DOHH2 (cell line): ENCODE data around the gene AP3D1.

Experiments
- H3F3A ChIP-seq: fragments of 200-600 bp; sonication (generic), shearing (Covaris generic); 2 replicates; pipeline ENCODE4 v1.6.0; 2016; ENCODE audit warnings: antibody characterized with exemption, mild to moderate bottlenecking; ENCODE audit not compliant: control insufficient read depth, insufficient read depth
- H3K27ac ChIP-seq: fragments of 200-600 bp; sonication (generic); 2 replicates; pipeline ENCODE4 v1.5.1; 2014; ENCODE audit warnings: low read depth, mild to moderate bottlenecking, low read length, moderate library complexity
- H3K27me3 ChIP-seq: fragments of 200-600 bp; sonication (generic); 2 replicates; pipeline ENCODE4 v1.6.1; 2014; ENCODE audit warnings: mild to moderate bottlenecking, low read length, mixed read lengths; ENCODE audit not compliant: control insufficient read depth
- H3K36me3 ChIP-seq: fragments of 200-600 bp; sonication (generic); 2 replicates; pipeline ENCODE4 v1.6.1; 2014; ENCODE audit warnings: mild to moderate bottlenecking, low read length, moderate library complexity, mixed read lengths; ENCODE audit not compliant: control insufficient read depth
- H3K4me1 ChIP-seq: fragments of 200-600 bp; sonication (generic); 2 replicates; pipeline ENCODE4 v1.6.1; 2014; ENCODE audit warnings: mild to moderate bottlenecking, low read length, mixed read lengths; ENCODE audit not compliant: control insufficient read depth
- H3K4me2 ChIP-seq: fragments of 200-600 bp; sonication (generic); 2 replicates; pipeline ENCODE4 v1.6.0; 2014; ENCODE audit warnings: mild to moderate bottlenecking, low read length, moderate library complexity
- H3K4me3 ChIP-seq: fragments of 200-600 bp; sonication (generic); 2 replicates; pipeline ENCODE4 v1.5.1; 2014; ENCODE audit warnings: mild to moderate bottlenecking, low read length, mixed read lengths
- H3K79me2 ChIP-seq: fragments of 200-600 bp; sonication (generic); 2 replicates; pipeline ENCODE4 v1.6.1; 2014; ENCODE audit warnings: mild to moderate bottlenecking, low read length, mixed read lengths; ENCODE audit not compliant: control insufficient read depth
- H3K9me2 ChIP-seq: fragments of 200-600 bp; sonication (generic); replicated peaks from 2 replicates; pipeline ENCODE4 v1.6.1; 2014; ENCODE audit warnings: mild to moderate bottlenecking, low read length, mixed read lengths; ENCODE audit not compliant: control insufficient read depth
- H3K9me3 ChIP-seq: fragments of 200-600 bp; sonication (generic); 2 replicates; pipeline ENCODE4 v1.6.1; 2014; ENCODE audit warnings: antibody characterized with exemption, low read length, mixed read lengths; ENCODE audit not compliant: control insufficient read depth, insufficient read depth
- H4K20me1 ChIP-seq: fragments of 200-600 bp; sonication (generic); 2 replicates; pipeline ENCODE4 v1.6.0; 2014; ENCODE audit warnings: low read depth, mild to moderate bottlenecking, antibody characterized with exemption, low read length, moderate library complexity; ENCODE audit not compliant: control insufficient read depth, insufficient read depth
- EZH2phosphoT487 ChIP-seq: fragments of 200-600 bp; sonication (generic); IDR thresholded peaks from 2 replicates; pipeline ENCODE4 v1.6.1; 2017; ENCODE audit warnings: borderline replicate concordance, mild to moderate bottlenecking, antibody characterized with exemption, low read length, moderate library complexity, mixed read lengths
- TF ChIP-seq, protein P1 (sequence below): fragments of 200-600 bp; sonication (generic); IDR thresholded peaks from one replicate; pipeline ENCODE4 v1.5.1; 2014; ENCODE audit warnings: antibody characterized with exemption, mild to moderate bottlenecking, low read depth, low read length; ENCODE audit not compliant: poor library complexity, severe bottlenecking

AP3D1 gene

DNA sequence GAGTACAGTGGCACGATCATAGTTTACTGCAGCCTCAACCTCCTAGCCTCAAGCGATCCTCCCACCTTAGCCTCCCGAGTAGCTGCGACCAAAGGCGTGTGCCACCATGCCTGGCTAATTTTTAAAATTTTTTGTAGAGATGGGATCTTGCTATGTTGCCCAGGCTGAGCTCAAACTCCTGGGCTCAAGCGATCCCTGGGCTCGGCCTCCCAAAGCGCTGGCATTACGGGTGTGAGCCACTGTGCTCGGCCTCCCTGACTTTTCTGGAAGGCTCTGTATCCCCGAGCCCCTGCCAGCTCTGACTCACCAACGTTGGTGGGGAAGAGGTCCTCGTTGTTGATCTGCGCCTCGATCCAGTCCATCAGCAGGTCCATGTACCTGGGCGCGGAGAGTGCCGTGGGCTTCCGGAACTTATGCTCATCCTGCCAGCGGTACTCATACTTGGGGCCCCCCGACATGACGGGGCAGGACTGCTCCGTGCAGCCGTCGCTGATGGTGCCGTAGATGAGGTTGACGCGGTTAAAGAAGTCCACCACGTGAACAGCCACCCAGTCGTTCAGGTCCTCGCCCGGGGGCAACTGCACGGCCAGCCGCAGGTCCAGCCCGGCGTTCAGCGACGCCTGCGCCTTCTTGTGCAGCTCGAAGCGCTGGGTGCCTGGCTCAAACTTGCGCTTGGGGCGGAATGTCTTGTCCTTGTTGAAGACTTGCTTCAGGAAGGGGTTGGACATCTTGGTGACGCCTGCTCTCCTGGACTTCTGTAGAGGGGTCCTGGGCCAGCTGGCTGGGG, 73.3 kb downstream of the AP3D1 start:
- Histone ChIP-seq H3K36me3 (peaks cover 98% of the 10 kb centered on the region), H3K4me2 (no peak overlapping the region)
- no peak for TF ChIP-seq EZH2phosphoT487
- TF ChIP-seq, protein P1, sequence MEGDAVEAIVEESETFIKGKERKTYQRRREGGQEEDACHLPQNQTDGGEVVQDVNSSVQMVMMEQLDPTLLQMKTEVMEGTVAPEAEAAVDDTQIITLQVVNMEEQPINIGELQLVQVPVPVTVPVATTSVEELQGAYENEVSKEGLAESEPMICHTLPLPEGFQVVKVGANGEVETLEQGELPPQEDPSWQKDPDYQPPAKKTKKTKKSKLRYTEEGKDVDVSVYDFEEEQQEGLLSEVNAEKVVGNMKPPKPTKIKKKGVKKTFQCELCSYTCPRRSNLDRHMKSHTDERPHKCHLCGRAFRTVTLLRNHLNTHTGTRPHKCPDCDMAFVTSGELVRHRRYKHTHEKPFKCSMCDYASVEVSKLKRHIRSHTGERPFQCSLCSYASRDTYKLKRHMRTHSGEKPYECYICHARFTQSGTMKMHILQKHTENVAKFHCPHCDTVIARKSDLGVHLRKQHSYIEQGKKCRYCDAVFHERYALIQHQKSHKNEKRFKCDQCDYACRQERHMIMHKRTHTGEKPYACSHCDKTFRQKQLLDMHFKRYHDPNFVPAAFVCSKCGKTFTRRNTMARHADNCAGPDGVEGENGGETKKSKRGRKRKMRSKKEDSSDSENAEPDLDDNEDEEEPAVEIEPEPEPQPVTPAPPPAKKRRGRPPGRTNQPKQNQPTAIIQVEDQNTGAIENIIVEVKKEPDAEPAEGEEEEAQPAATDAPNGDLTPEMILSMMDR, result no peak

DNA sequence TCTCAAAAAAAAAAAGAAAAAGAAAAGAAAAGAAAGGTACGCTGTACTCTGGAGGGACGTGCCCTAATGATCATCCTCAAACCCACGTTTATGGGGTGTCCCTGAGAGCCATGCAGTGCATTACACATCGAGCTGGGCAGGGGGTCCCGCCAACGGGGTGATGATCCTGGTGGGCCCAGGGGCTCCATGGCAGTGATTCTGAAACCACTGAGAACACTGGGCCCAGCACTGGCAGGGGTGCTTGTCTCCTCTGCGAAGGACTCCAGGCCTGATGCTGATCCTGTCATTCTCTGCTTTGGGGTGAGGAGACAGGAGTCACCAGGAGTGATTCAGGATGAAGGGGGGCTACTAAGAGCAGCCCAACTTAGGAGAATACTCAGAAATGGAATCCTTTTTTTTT, 74.0 kb downstream of the AP3D1 start:
- Histone ChIP-seq H3K4me2 (no peak overlapping the region), H3K27me3 (no peaks in the 10 kb centered on the region), H3F3A (peaks cover 24% of the 10 kb centered on the region), H3K4me1 (peaks cover 95% of the 10 kb centered on the region), H3K27ac (no peak overlapping the region), H3K9me3 (no peaks in the 10 kb centered on the region), H3K36me3 (peaks cover 98% of the 10 kb centered on the region), H3K79me2 (peaks cover 96% of the 10 kb centered on the region), H4K20me1 (peaks cover 18% of the 10 kb centered on the region), H3K9me2 (no peaks in the 10 kb centered on the region), H3K4me3 (no peak overlapping the region)
- TF ChIP-seq, protein P1, result no peak
- TF ChIP-seq EZH2phosphoT487, result no peak

More for the DNA sequence above, 73.3 kb downstream of the AP3D1 start:
- Histone ChIP-seq H4K20me1 (peaks cover 18% of the 10 kb centered on the region), H3K27ac (no peak overlapping the region), H3K79me2 (peaks cover 96% of the 10 kb centered on the region), H3F3A (peaks cover 20% of the 10 kb centered on the region; the same call in 1 of the 2 replicates), H3K9me2 (no peaks in the 10 kb centered on the region), H3K4me3 (no peak overlapping the region), H3K4me1 (peaks cover 93% of the 10 kb centered on the region), H3K9me3 (no peaks in the 10 kb centered on the region), H3K27me3 (no peaks in the 10 kb centered on the region)

DNA sequence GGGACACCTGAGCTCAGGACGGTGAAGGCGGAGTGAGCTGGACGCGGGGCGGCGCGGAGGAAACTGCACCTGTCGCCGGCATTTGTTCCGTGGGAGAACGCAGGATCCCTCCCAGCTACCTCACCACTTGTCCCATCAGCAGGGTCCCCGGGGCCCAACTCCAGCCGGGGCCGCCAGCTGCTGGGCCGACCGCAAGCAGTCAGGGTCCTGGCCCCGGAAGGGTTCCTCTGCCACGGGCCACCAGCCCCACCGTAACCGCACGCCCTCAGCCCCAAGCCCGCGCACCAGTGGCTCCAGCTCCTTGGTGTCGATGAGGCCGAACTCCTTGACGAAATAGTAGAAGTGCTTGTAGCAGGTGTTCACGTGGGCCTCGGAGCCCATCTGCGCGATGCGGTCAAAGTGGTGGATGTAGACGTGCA, 74.8 kb downstream of the AP3D1 start:
- peak overlapping the region; percentile 15; the same call in 1 of the 2 replicates for H3K4me3 ChIP-seq
- TF ChIP-seq, protein P1, result no peak
- TF ChIP-seq EZH2phosphoT487, result no peak
- peaks cover 92% of the 10 kb centered on the region for H3K79me2 ChIP-seq
- H3K36me3 ChIP-seq, result peaks cover 98% of the 10 kb centered on the region
- peak overlapping the region; percentile 41 for H3K4me2 ChIP-seq
- H4K20me1 ChIP-seq, result peaks cover 20% of the 10 kb centered on the region
- no peaks in the 10 kb centered on the region for H3K27me3 ChIP-seq
- no peak overlapping the region for H3K27ac ChIP-seq
- no peaks in the 10 kb centered on the region for H3K9me2 ChIP-seq
- H3F3A ChIP-seq, result peaks cover 29% of the 10 kb centered on the region
- H3K9me3 ChIP-seq, result no peaks in the 10 kb centered on the region
- peaks cover 91% of the 10 kb centered on the region for H3K4me1 ChIP-seq
